Lower lobe of right lung (tissue), 2 donors: ENCODE measurements around the gene CTDSP2. TPM values are rescaled to one million over a fixed set of nuclear protein-coding genes. Genes with fewer than 3 reads are reported as not detected.

Experiments
- ATAC-seq, 2 donors: fragments of 200-7000 bp; cut with Tn5 transposase; one replicate each; pipeline ENCODE4 v1.9.1; 2020 to 2022; ENCODE audit warnings: mild to moderate bottlenecking in 2 of 2, moderate library complexity in 2 of 2
- DNase-seq: peaks from one replicate; pipeline ENCODE4 v3.0.0-alpha.2; 2020
- H3K27ac ChIP-seq: fragments of 200-600 bp; one replicate; pipeline ENCODE4 v1.8.0; 2022
- H3K27me3 ChIP-seq: fragments of 200-600 bp; one replicate; pipeline ENCODE4 v1.8.0; 2022; ENCODE audit warnings: low read depth
- H3K36me3 ChIP-seq: fragments of 200-600 bp; one replicate; pipeline ENCODE4 v1.8.0; 2022; ENCODE audit warnings: mild to moderate bottlenecking
- H3K4me1 ChIP-seq: fragments of 200-600 bp; one replicate; pipeline ENCODE4 v1.8.0; 2022
- H3K4me3 ChIP-seq: fragments of 200-600 bp; one replicate; pipeline ENCODE4 v1.8.0; 2022; ENCODE audit warnings: mild to moderate bottlenecking
- H3K9me3 ChIP-seq: fragments of 200-600 bp; one replicate; pipeline ENCODE4 v1.8.0; 2022
- intact Hi-C: fragments of 100-400 bp; cut with DNase I; formaldehyde crosslinking; loops from one replicate; pipeline ENCODE4 v1.11.0; 2022
- total RNA-seq: library from RNA; stranded (reverse); fragmentation: NEBNext Ultra II Directional; extraction: Animal tissue kit (Norgen Biotek cat#: 25700); gene quantifications from one replicate; pipeline ENCODE4 v1.2.1, GENCODE V29; 2021
- TF ChIP-seq, protein P1 (sequence below): fragments of 200-600 bp; IDR thresholded peaks from one replicate; pipeline ENCODE4 v1.8.0; 2022; ENCODE audit warnings: antibody characterized with exemption, mild to moderate bottlenecking
- donor health status: DM: no; HTN: yes; CAD: no; lungs with severe emphysema.

CTDSP2 gene
- total RNA-seq, 1 donor from 2014 or later = 220 TPM

DNA sequence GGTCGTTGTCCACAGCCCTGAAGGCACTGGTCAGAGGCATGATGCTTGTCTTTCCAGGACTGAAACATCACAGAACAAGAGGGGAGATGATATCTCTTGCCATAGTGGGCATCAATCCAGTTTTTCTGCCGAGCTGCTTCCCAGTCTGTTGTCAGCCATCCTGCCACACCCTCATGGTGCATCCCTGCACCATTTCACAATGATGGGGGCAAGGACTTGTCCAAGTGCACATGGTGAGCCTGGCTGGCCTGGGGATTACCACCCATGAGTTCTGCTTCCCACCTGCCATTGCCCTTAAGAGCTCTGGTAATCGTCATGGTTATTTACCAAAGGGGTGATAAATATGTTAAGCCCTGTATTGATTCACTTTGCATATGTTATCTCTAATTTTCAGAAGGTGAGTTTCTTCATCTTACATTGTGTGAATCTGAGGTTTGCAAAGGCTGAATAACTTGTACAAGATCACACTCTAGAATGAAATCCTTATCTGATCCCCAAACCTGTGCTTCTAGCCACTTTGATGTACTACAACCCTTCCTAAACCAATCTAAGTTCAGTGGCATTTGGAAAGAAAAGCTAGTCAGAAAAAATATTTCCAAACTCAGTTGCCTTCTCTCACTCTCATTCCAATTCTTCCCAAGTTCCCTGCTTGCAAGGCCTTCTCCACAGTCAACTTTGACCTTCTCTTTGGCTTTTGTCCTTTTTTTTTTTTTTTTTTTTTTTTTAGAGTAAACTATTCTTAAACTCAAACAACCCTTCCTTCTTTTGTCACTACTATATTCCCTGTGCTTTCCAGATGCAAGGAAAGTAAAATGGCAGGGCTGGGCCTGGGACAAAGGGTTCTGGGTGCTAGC is 30.3 kb downstream of the CTDSP2 start:
- TF ChIP-seq, protein P1, sequence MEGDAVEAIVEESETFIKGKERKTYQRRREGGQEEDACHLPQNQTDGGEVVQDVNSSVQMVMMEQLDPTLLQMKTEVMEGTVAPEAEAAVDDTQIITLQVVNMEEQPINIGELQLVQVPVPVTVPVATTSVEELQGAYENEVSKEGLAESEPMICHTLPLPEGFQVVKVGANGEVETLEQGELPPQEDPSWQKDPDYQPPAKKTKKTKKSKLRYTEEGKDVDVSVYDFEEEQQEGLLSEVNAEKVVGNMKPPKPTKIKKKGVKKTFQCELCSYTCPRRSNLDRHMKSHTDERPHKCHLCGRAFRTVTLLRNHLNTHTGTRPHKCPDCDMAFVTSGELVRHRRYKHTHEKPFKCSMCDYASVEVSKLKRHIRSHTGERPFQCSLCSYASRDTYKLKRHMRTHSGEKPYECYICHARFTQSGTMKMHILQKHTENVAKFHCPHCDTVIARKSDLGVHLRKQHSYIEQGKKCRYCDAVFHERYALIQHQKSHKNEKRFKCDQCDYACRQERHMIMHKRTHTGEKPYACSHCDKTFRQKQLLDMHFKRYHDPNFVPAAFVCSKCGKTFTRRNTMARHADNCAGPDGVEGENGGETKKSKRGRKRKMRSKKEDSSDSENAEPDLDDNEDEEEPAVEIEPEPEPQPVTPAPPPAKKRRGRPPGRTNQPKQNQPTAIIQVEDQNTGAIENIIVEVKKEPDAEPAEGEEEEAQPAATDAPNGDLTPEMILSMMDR = no peak
- intact Hi-C loops = no loop called here
- no peaks in the 10 kb centered on the region for H3K27me3 ChIP-seq
- peaks cover 59% of the 10 kb centered on the region for H3K36me3 ChIP-seq
- H3K4me3 ChIP-seq = no peak overlapping the region
- peak overlapping the region; percentile 75 for H3K27ac ChIP-seq
- no peaks in the 10 kb centered on the region for H3K9me3 ChIP-seq
- DNase-seq (no peak), ATAC-seq (no peak)
- peaks cover 44% of the 10 kb centered on the region for H3K4me1 ChIP-seq

DNA sequence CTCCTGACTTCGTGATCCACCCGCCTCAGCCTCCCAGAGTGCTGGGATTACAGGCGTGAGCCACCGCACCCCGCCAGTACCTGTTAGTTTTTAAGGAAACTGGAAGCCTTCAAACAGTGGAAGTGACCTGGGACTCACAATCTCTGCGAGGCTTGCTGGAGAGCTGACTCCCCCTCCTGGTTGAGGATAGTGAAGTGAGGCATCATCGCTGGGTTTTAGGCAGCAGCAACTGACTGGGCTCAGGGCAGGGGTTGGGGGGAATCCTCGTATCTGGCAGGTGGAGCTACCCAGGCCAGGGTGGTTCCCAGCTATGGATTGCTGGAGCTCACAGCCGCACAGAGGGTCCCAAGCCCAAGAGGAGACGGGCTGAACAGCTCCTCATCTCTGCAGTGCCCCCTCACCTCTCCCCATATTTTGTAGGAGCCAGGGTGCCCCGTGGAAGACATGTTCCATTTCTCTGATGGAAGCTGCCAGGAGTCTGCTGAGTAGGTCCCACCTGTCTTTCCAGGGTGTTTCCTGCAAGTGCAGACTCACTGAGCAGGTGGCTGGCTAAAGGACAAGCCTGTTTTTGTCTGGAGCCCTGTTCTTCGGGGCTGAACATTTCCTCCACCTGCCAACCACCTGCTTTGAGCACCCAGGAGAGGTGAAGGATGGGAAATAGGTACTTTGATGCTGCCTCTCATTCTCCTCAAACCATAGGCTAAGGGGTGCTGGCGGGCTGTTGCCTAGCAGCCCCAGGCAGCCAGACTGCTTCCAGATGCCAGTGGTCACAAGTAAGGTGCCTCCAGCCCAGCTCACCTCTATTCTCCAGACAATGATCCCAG is 31.1 kb downstream of the CTDSP2 start:
- peak overlapping the region; percentile 75 for H3K27ac ChIP-seq
- H3K4me3 ChIP-seq = no peak overlapping the region
- no peaks in the 10 kb centered on the region for H3K9me3 ChIP-seq
- intact Hi-C loops = no loop called here
- TF ChIP-seq, protein P1 = no peak
- DNase-seq = no peak
- no peak for ATAC-seq
- no peaks in the 10 kb centered on the region for H3K27me3 ChIP-seq
- peaks cover 59% of the 10 kb centered on the region for H3K36me3 ChIP-seq
- peaks cover 44% of the 10 kb centered on the region for H3K4me1 ChIP-seq

DNA sequence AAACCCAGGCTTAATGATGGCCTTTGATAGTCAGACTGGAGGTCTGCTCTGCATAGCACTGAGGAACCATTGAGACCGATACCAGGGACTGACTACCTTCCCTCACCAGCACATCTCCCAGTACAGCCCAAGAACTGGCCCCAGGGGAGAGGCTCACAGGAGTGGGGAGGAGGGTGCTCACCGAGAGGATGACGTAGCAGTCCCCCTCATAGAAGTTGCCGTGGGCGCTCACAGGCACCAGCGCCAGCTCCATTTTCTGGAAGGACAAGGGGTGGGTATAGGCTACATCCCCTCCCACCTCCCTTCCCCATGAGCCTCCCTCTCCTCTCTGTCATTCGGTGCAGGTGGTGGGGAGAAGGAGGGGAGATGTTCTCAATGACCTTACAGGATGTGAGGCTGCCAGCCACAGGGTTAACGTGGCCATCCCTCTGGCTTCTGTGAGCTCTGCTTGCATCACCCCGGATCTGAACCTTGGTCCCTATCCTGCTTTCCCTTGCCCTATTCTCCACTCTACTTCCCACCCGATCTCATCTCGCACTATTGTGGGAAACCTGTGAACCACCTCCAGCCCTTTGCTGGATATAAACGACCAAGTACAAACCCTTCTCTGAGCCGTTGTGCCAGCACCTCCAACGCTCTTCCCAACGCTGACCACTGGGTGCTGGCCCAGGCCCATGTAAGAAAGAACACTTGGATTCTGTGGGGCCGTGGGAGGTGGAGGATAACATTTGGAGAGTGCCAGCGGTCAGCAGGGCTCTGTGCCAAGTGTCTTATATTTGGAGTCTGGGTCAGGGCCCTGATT is 32.4 kb downstream of the CTDSP2 start:
- TF ChIP-seq, protein P1 = no peak
- intact Hi-C loops = no loop called here
- no peak for DNase-seq
- Histone ChIP-seq H3K9me3 (no peaks in the 10 kb centered on the region), H3K36me3 (peaks cover 59% of the 10 kb centered on the region), H3K27ac (no peak overlapping the region), H3K27me3 (no peaks in the 10 kb centered on the region), H3K4me3 (no peak overlapping the region), H3K4me1 (peaks cover 44% of the 10 kb centered on the region)
- ATAC-seq = no peak

DNA sequence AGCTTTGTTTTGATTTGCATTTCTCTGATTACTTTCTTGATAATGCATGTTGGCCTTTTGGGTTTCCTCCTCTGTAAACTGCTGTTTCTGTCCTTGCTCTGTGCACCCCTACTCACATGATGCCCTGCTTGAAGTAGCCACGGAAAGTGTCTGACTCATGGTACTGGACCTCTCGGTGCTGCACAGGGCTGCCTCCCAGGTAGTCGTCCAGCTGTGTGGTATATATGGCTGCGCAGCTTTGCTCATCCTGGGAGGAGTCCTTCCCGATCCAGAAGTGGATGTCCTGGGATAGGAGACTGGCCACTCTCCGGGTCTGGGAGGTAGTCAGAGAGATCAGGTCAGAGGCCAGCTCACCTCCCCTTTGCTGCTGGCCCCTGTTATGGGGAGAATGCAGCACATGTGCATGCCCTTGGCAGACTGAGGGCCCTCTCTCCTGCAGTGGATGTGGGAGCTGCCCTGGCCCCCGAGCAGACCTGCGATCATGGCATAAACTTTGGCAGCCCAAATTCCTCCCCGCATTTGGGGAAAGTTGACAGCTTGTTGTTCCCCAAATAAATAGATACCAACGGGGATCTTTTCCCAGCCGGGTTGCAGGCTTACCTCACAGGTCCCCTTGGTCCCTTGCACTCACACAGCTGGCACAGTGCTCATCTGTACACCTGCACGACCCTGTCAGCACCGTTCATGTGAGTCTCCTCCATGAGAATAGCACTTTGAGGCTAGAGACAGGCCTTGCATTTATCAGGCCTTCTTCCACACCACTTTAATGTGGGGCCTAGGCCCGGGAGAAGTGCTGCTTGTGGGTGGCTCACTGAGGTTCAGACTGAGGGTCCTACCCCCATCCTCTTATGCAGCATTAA is 33.2 kb downstream of the CTDSP2 start:
- Histone ChIP-seq H3K4me1 (peaks cover 42% of the 10 kb centered on the region), H3K4me3 (no peak overlapping the region), H3K27ac (no peak overlapping the region), H3K9me3 (no peaks in the 10 kb centered on the region), H3K27me3 (no peaks in the 10 kb centered on the region), H3K36me3 (peaks cover 60% of the 10 kb centered on the region)
- ATAC-seq (no peak), DNase-seq (no peak)
- TF ChIP-seq, protein P1 = no peak
- intact Hi-C loops = no loop called here
